ENCODE results near the gene PRRG3. TPM values are rescaled to one million over a fixed set of nuclear protein-coding genes. Genes with fewer than 3 reads are reported as not detected.

PRRG3 gene
- total RNA-seq, 2 donors from 2014 or later = 0.05 to 0.96 TPM

GRCh38 chrX:151743651-151744470 lies 48.6 kb downstream of the PRRG3 start:
- Histone ChIP-seq H3K4me3 (no peak overlapping the region), H3K27me3 (no peaks in the 10 kb centered on the region), H3K27ac (no peak overlapping the region), H3K9ac (ENCODE audit: low read depth in 2 of 2, low read length in 2 of 2) (no peak overlapping the region), H3K9me3 (no peaks in the 10 kb centered on the region), H3K36me3 (no peaks in the 10 kb centered on the region), H3K4me1 (no peaks in the 10 kb centered on the region)
- TF ChIP-seq, protein P1, sequence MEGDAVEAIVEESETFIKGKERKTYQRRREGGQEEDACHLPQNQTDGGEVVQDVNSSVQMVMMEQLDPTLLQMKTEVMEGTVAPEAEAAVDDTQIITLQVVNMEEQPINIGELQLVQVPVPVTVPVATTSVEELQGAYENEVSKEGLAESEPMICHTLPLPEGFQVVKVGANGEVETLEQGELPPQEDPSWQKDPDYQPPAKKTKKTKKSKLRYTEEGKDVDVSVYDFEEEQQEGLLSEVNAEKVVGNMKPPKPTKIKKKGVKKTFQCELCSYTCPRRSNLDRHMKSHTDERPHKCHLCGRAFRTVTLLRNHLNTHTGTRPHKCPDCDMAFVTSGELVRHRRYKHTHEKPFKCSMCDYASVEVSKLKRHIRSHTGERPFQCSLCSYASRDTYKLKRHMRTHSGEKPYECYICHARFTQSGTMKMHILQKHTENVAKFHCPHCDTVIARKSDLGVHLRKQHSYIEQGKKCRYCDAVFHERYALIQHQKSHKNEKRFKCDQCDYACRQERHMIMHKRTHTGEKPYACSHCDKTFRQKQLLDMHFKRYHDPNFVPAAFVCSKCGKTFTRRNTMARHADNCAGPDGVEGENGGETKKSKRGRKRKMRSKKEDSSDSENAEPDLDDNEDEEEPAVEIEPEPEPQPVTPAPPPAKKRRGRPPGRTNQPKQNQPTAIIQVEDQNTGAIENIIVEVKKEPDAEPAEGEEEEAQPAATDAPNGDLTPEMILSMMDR (IDR thresholded peaks at IDR 0.05) = no peak
- intact Hi-C loops (cut with DNase I) = no loop called here
- no peak for DNase-seq

DNA sequence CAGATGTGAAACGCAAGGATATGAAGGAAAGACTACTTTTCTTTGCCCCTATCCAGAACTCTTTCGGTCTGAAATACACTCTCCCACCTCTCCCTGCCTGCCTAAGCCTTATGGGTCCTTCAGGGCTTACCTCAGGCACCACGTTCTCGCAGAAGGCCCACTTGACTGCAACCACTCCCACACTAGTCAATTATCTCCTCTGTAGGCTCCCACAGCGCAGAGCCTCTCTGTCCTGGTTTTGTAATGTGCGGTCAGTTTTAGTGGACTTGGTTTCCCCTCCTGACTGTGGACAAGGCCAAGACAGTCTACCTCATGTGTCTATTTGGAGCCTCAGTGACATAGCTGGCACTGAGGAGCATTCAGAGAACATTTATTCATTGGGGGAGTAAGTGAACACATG lies 50.4 kb downstream of the PRRG3 start:
- no peaks in the 10 kb centered on the region for H3K27me3 ChIP-seq
- no peak overlapping the region for H3K9ac ChIP-seq (ENCODE audit: low read depth in 2 of 2, low read length in 2 of 2)
- no peaks in the 10 kb centered on the region for H3K36me3 ChIP-seq
- TF ChIP-seq, protein P1 (IDR thresholded peaks at IDR 0.05) = no peak
- no peak overlapping the region for H3K4me3 ChIP-seq
- no peak for DNase-seq
- no peaks in the 10 kb centered on the region for H3K4me1 ChIP-seq
- H3K9me3 ChIP-seq = no peaks in the 10 kb centered on the region
- intact Hi-C loops (cut with DNase I) = no loop called here
- no peak overlapping the region for H3K27ac ChIP-seq

DNA sequence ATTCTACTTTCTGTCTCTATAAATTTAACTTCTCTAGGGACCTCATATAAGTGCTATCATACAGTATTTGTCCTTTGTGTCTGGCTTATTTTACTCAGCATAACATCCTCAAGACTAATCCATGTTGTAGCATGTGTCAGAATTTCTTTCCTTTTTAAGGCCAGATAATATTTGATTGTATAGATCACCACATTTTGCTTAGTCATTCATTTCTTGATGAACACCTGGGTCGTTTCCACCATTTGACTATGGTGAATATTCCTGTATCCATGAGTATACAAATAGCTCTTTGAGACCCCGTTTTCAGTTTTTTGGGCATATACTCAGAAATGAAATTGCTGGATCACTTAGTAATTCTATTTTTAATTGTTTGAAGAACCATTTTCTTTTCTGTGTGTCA lies 51.2 kb downstream of the PRRG3 start:
- intact Hi-C loops (cut with DNase I) = no loop called here
- H3K9me3 ChIP-seq = no peaks in the 10 kb centered on the region
- H3K27me3 ChIP-seq = no peaks in the 10 kb centered on the region
- no peak overlapping the region for H3K27ac ChIP-seq
- H3K36me3 ChIP-seq = no peaks in the 10 kb centered on the region
- TF ChIP-seq, protein P1 (IDR thresholded peaks at IDR 0.05) = no peak
- no peak overlapping the region for H3K9ac ChIP-seq (ENCODE audit: low read depth in 2 of 2, low read length in 2 of 2)
- H3K4me1 ChIP-seq = no peaks in the 10 kb centered on the region
- H3K4me3 ChIP-seq = no peak overlapping the region
- DNase-seq = no peak

- H3K4me1 ChIP-seq = no peaks in the 10 kb centered on the region
- no peak overlapping the region for H3K9ac ChIP-seq (ENCODE audit: low read depth in 2 of 2, low read length in 2 of 2)
- H3K36me3 ChIP-seq = no peaks in the 10 kb centered on the region
- H3K27me3 ChIP-seq = no peaks in the 10 kb centered on the region
- no peak overlapping the region for H3K4me3 ChIP-seq
- TF ChIP-seq, protein P1 (IDR thresholded peaks at IDR 0.05) = no peak
- intact Hi-C loops (cut with DNase I) = loop anchor here (5.0 kb wide), 1 partner anchor 1072 kb away; no protein-coding TSS in a partner anchor
- DNase-seq = no peak
- no peaks in the 10 kb centered on the region for H3K9me3 ChIP-seq
- H3K27ac ChIP-seq = no peak overlapping the region
Measured at GRCh38 chrX:151750511-151750910, 55.3 kb downstream of the PRRG3 start.

DNA sequence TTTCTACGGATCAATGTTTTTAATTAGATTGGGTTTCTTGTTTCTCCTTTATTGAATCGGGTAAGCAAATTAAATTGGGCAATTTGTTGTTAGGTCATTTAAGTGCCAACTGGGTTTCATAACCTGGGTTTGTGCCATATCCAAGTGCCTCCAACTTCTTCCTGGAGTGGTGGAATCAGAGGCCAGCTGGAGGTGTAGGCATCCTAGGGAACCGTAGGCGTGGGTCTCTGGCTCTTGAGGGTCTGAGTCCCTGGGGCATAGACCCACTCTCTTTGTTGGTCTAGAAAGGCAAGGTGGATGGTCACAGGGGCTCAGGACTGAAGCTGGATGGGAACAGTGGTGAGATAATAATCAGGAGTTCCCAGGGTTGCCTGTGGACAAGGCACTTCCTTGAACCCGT lies 57.6 kb downstream of the PRRG3 start:
- TF ChIP-seq, protein P1 (IDR thresholded peaks at IDR 0.05) = no peak
- Histone ChIP-seq H3K4me1 (no peaks in the 10 kb centered on the region), H3K9me3 (no peaks in the 10 kb centered on the region), H3K9ac (ENCODE audit: low read depth in 2 of 2, low read length in 2 of 2) (no peak overlapping the region), H3K4me3 (no peak overlapping the region), H3K36me3 (no peaks in the 10 kb centered on the region), H3K27ac (no peak overlapping the region), H3K27me3 (no peaks in the 10 kb centered on the region)
- no peak for DNase-seq
- intact Hi-C loops (cut with DNase I) = loop anchor here (2.0 to 5.0 kb wide), 2 partner anchors 884 to 1069 kb away; partner anchors contain the start of gene GABRQ
